Measurements from ENCODE around the gene TERT. TPM values are rescaled to one million over a fixed set of nuclear protein-coding genes. Genes with fewer than 3 reads are reported as not detected.

TERT gene
- total and polyA plus RNA-seq, 2 of the 8 experiments (the other 6 are each of a cell fraction or from before 2014, with no cell fraction given): 13.1 to 23.1 TPM

- Histone ChIP-seq H3K4ac (replicated peaks; ENCODE audit: insufficient read length, low read depth, low read length) (no peak overlapping the region), H2BK5ac (ENCODE audit: low read depth, low read length) (no peak overlapping the region), H2BK120ac (replicated peaks; ENCODE audit: low read depth, low read length) (no peak overlapping the region), H3K79me1 (ENCODE audit: low read depth, low read length) (no peaks in the 10 kb centered on the region), H3K18ac (ENCODE audit: extremely low read depth, low read length) (no peak overlapping the region), H3K23me2 (ENCODE audit: low read depth, low read length) (no peaks in the 10 kb centered on the region; the same call in 1 of the 2 replicates), H4K8ac (ENCODE audit: extremely low read depth, insufficient read depth, low read length) (no peak overlapping the region), H2BK20ac (ENCODE audit: low read length) (no peak overlapping the region), H2AFZ (ENCODE audit: low read length) (no peak overlapping the region), H2BK12ac (ENCODE audit: low read depth, low read length) (no peak overlapping the region), H4K20me1 (replicated peaks in 1 of 2; ENCODE audit: control insufficient read depth in 1 of 2, insufficient read depth in 2 of 2, low read length in 2 of 2) (peaks cover 0 to 2% of the 10 kb centered on the region in 2 experiments), H3K9ac (replicated peaks in 1 of 4; ENCODE audit: extremely low read depth in 1 of 4, low read depth in 3 of 4, low read length in 3 of 4) (no peak overlapping the region), H3K56ac (replicated peaks; ENCODE audit: insufficient read length, low read depth, low read length) (no peak overlapping the region), H3K36me3 (ENCODE audit: control insufficient read depth in 2 of 4, insufficient read depth in 4 of 4, low read length in 3 of 4) (peaks cover 8 to 46% (median 33%) of the 10 kb centered on the region in 4 experiments), H3K23ac (ENCODE audit: insufficient read length) (no peak overlapping the region), H4K91ac (replicated peaks; ENCODE audit: insufficient read length, low read length) (no peak overlapping the region), H3K4me1 (replicated peaks in 1 of 4; ENCODE audit: control insufficient read depth in 3 of 4, insufficient read depth in 4 of 4, low read length in 3 of 4) (peaks cover 11 to 17% (median 14%) of the 10 kb centered on the region in 4 experiments), H3K27me3 (replicated peaks in 1 of 4; ENCODE audit: control insufficient read depth in 3 of 4, extremely low read depth in 1 of 4, insufficient read depth in 3 of 4, low read length in 3 of 4) (no peaks in the 10 kb centered on the region), H3K27ac (ENCODE audit: low read depth, low read length) (no peak overlapping the region), H3K14ac (ENCODE audit: insufficient read length) (no peak overlapping the region), H3K4me2 (ENCODE audit: insufficient read depth in 1 of 2, low read depth in 2 of 2, low read length in 2 of 2) (no peak overlapping the region), H4K5ac (ENCODE audit: insufficient read length, low read depth, low read length) (no peak overlapping the region), H3K79me2 (ENCODE audit: control insufficient read depth in 1 of 2, insufficient read depth in 2 of 2, low read length in 2 of 2) (no peaks in the 10 kb centered on the region), H2AK5ac (ENCODE audit: low read depth, low read length) (no peak overlapping the region), H2BK15ac (ENCODE audit: low read length) (no peak overlapping the region), H3K4me3 (ENCODE audit: extremely low read depth in 1 of 4, insufficient read depth in 2 of 4, low read depth in 3 of 4, low read length in 4 of 4) (no peak overlapping the region), H3K9me3 (ENCODE audit: insufficient read depth in 2 of 2, low read depth in 1 of 2, low read length in 1 of 2) (no peaks in the 10 kb centered on the region)
- FAIRE-seq (no peak), DNase-seq (ENCODE audit: low read depth in 1 of 2, low spot score in 2 of 2) (no peak)
- ChIA-PET CTCF (ENCODE audit: partially characterized antibody) (interaction anchor here (0.6 to 3.4 kb wide), 4 partner anchors 8 to 150 kb away, joined by 3 to 12 read pairs (median 6); no protein-coding TSS in a partner anchor), POLR2A (ENCODE audit: partially characterized antibody) (interaction anchor here (0.6 to 2.6 kb wide), 6 partner anchors 10 to 256 kb away, joined by 3 to 15 read pairs (median 5); no protein-coding TSS in a partner anchor)
- 89% methylated on average over 25 of the region's 26 CpGs; no CpG with 5 or more reads in 1 of the 2 experiments for WGBS, 2 experiments (ENCODE audit: extremely low coverage in 1 of 2, insufficient coverage in 1 of 2, insufficient read length in 1 of 2, insufficient replicate concordance in 2 of 2, low coverage in 1 of 2, low lambda C conversion rate in 2 of 2, missing lambda C conversion rate in 1 of 2)
- no peak for TF ChIP-seq TAF1 (IDR thresholded peaks at IDR 0.05; ENCODE audit: low read depth, low read length)
- no peak for TF ChIP-seq MAX (IDR thresholded peaks at IDR 0.05)
- TF ChIP-seq TCF12 (IDR thresholded peaks at IDR 0.05; ENCODE audit: low read depth, low read length): no peak
- TF ChIP-seq PHF8 (conservative IDR thresholded peaks at IDR 0.05; ENCODE audit: low read depth, low read length): no peak
- TF ChIP-seq SIRT6 (IDR thresholded peaks at IDR 0.05; ENCODE audit: low read length): no peak
- TF ChIP-seq USF2 (IDR thresholded peaks at IDR 0.05; ENCODE audit: low read length): no peak
- TF ChIP-seq POLR2AphosphoS5 (IDR thresholded peaks at IDR 0.05; ENCODE audit: low read depth, low read length): no peak
Observed at GRCh38 chr5:1317921-1318565, 23.2 kb upstream of the TERT start.
